Fibroblast of lung (primary cell): Measurements from ENCODE around the gene SYTL1.

Experiments
- CTCF ChIP-seq, 2 donors: IDR thresholded peaks in 1 of 2; conservative IDR thresholded peaks in 1 of 2; 1 replicate in 1 of 2; 2 replicates in 1 of 2; pipeline ENCODE4 v1.5.1; 2011 to 2012; ENCODE audit warnings: low read length in 2 of 2, control low read depth in 1 of 2, inconsistent platforms in 1 of 2, low read depth in 1 of 2, mild to moderate bottlenecking in 1 of 2
- EZH2 ChIP-seq: IDR thresholded peaks from 2 replicates; pipeline ENCODE4 v1.5.1; 2012; ENCODE audit warnings: low read length, control low read depth, mild to moderate bottlenecking; ENCODE audit errors: missing control alignments

GRCh38 chr1:27342391-27342777, 562 bp downstream of the SYTL1 start:
- TF ChIP-seq CTCF (conservative IDR thresholded peaks at IDR 0.05 in 1 of 2, IDR thresholded peaks at IDR 0.05 in 1 of 2; ENCODE audit: low read depth in 1 of 2, low read length in 2 of 2): no peak
- TF ChIP-seq EZH2: no peak
